ENCODE results near the gene RNF182.
"Not testable (repeated sequence)": the region's sequence is repeated elsewhere in the genome, so short reads cannot be mapped to it uniquely, and the experiment has no call there.

The RNF182 gene

DNA sequence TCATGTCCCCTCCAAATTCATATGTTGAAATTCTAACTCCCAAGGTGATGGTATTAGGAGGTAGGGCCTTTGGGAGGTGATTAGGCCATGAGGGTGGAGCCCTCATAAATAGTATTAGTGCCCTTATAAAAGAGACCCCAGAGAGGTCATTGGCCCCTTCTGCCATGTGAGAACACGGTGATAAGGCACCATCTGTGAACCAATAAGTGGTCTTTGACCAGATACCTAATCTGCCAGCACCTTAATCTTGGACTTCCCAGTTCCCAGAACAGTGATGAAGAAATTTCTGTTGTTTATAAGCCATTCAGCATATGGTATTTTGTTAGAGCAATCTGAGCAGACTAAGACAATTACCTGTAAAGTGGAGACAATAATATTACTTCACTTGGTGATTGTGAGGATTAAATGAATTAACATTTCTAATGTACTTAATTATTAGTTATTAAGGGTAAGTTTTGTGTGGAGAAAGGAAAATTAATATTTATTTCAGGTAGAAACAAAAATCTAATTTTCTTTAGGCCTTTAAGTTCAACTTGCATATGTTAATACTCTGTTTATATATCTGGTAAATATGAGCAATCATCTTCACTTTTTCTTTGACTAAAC lies 7.1 kb downstream of the RNF182 start:
- Histone ChIP-seq H3K27ac (ENCODE audit: low read depth, low read length) (no peak overlapping the region), H3K27me3 (ENCODE audit: control insufficient read depth, insufficient read depth, low read length) (peaks cover 4% of the 10 kb centered on the region; the same call in 1 of the 2 replicates), H3K4me1 (ENCODE audit: control insufficient read depth, insufficient read depth, low read length) (peaks cover 15% of the 10 kb centered on the region; the same call in 1 of the 2 replicates), H3K9ac (ENCODE audit: low read length) (no peak overlapping the region), H3K9me3 (ENCODE audit: control insufficient read depth, insufficient read depth, low read depth, low read length) (no peaks in the 10 kb centered on the region), H3K4me3 (ENCODE audit: low read depth, low read length) (no peak overlapping the region), H3K36me3 (ENCODE audit: control insufficient read depth, insufficient read depth, low read length) (no peaks in the 10 kb centered on the region)

- Histone ChIP-seq H3K4me1 (ENCODE audit: control insufficient read depth, insufficient read depth, low read length) (peaks cover 6% of the 10 kb centered on the region; the same call in 1 of the 2 replicates), H3K4me3 (ENCODE audit: low read depth, low read length) (no peak overlapping the region), H3K27me3 (ENCODE audit: control insufficient read depth, insufficient read depth, low read length) (no peaks in the 10 kb centered on the region), H3K9me3 (ENCODE audit: control insufficient read depth, insufficient read depth, low read depth, low read length) (no peaks in the 10 kb centered on the region), H3K36me3 (ENCODE audit: control insufficient read depth, insufficient read depth, low read length) (no peaks in the 10 kb centered on the region), H3K9ac (ENCODE audit: low read length) (no peak overlapping the region), H3K27ac (ENCODE audit: low read depth, low read length) (no peak overlapping the region)
Measured at GRCh38 chr6:13932785-13933184, 8.0 kb downstream of the RNF182 start.

GRCh38 chr6:13934721-13935120 lies 10.0 kb downstream of the RNF182 start:
- no peaks in the 10 kb centered on the region for H3K36me3 ChIP-seq (ENCODE audit: control insufficient read depth, insufficient read depth, low read length)
- H3K4me3 ChIP-seq (ENCODE audit: low read depth, low read length) = no peak overlapping the region
- no peak overlapping the region for H3K27ac ChIP-seq (ENCODE audit: low read depth, low read length)
- no peaks in the 10 kb centered on the region for H3K9me3 ChIP-seq (ENCODE audit: control insufficient read depth, insufficient read depth, low read depth, low read length)
- H3K4me1 ChIP-seq (ENCODE audit: control insufficient read depth, insufficient read depth, low read length) = peaks cover 4% of the 10 kb centered on the region; the same call in 1 of the 2 replicates
- H3K27me3 ChIP-seq (ENCODE audit: control insufficient read depth, insufficient read depth, low read length) = no peaks in the 10 kb centered on the region
- H3K9ac ChIP-seq (ENCODE audit: low read length) = no peak overlapping the region

DNA sequence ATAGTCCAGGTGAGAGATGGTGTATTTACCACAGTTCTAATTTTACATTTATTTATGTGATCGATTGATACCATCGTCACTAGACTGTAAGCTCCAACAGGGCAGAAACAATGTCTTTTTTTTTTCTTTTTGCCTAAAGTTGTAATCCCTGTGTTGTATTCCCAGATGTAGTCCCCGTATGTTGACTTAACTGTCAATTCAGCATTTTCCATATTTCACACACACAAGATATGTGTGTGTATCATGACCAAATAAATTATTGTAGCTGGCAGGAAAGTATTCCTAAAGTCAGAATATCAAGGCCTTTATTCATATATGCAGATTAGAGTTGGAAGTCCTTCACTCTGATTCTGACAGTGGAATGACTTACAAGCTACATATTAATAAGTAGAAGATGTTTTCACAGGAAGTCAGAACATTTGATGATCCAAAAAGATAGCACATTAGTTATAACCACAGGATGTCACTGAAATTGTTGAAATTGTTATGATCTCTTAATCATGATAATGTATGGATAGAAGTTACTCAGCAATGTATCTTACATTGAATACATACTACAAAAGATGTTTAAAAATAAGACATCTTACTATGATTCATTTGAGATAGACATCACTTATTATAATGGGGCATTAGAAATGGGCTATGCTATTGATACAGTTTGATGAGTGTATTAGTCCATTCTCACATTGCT lies 10.6 kb downstream of the RNF182 start:
- Histone ChIP-seq H3K9ac (ENCODE audit: low read length) (no peak overlapping the region), H3K4me3 (ENCODE audit: low read depth, low read length) (no peak overlapping the region), H3K9me3 (ENCODE audit: control insufficient read depth, insufficient read depth, low read depth, low read length) (0 out of 2 replicates have a peak, but pooled peaks cover under 1% of the 10 kb centered on the region), H3K27ac (ENCODE audit: low read depth, low read length) (no peak overlapping the region), H3K4me1 (ENCODE audit: control insufficient read depth, insufficient read depth, low read length) (peaks cover 1% of the 10 kb centered on the region; the same call in 1 of the 2 replicates), H3K36me3 (ENCODE audit: control insufficient read depth, insufficient read depth, low read length) (no peaks in the 10 kb centered on the region), H3K27me3 (ENCODE audit: control insufficient read depth, insufficient read depth, low read length) (no peaks in the 10 kb centered on the region)

DNA sequence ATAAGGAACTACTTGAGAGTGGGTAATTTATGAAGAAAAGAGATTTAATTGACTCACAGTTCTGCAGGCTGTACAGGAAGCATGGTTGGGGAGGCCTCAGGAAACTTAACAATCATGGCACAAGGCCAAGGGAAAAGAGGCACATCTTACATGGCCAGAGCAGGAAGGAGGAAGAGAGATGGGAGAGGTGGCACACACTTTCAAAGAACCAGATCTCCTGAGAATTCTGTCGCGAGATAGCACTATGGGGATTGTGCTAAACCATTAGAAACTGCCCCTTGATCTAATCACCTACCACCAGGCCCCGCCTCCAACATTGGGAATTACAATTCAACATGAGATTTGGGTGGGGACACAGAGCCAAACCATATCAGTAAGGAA lies 11.1 kb downstream of the RNF182 start:
- not testable (repeated sequence) for H3K36me3 ChIP-seq (ENCODE audit: control insufficient read depth, insufficient read depth, low read length); H3K27me3 ChIP-seq (ENCODE audit: control insufficient read depth, insufficient read depth, low read length); H3K27ac ChIP-seq (ENCODE audit: low read depth, low read length); H3K9ac ChIP-seq (ENCODE audit: low read length); H3K4me1 ChIP-seq (ENCODE audit: control insufficient read depth, insufficient read depth, low read length); H3K4me3 ChIP-seq (ENCODE audit: low read depth, low read length); H3K9me3 ChIP-seq (ENCODE audit: control insufficient read depth, insufficient read depth, low read depth, low read length)

DNA sequence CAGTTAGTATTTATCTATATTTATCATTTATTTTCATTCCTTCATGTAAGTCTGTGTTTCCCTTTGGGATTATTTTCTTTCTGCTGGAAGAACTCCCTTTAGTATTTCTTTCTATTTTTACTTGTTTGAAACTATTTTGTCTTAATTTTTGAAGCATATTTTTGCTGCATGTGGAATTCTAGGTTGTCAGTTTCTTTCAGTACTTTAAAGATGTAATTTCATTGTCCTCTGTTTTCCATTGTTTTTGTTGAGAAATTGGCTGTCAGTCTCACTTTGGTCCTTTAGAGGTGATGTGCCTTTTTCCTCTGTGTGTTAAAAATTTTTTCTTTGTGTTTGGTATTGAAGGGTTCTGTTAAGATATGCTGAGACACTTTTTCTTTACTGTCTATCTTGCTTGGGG lies 17.1 kb downstream of the RNF182 start:
- H3K4me3 ChIP-seq (ENCODE audit: low read depth, low read length) = no peak overlapping the region
- H3K9me3 ChIP-seq (ENCODE audit: control insufficient read depth, insufficient read depth, low read depth, low read length) = peaks cover 27% of the 10 kb centered on the region
- H3K4me1 ChIP-seq (ENCODE audit: control insufficient read depth, insufficient read depth, low read length) = peaks cover 4% of the 10 kb centered on the region; the same call in 1 of the 2 replicates
- H3K27me3 ChIP-seq (ENCODE audit: control insufficient read depth, insufficient read depth, low read length) = no peaks in the 10 kb centered on the region
- H3K27ac ChIP-seq (ENCODE audit: low read depth, low read length) = no peak overlapping the region
- H3K9ac ChIP-seq (ENCODE audit: low read length) = no peak overlapping the region
- no peaks in the 10 kb centered on the region for H3K36me3 ChIP-seq (ENCODE audit: control insufficient read depth, insufficient read depth, low read length)

DNA sequence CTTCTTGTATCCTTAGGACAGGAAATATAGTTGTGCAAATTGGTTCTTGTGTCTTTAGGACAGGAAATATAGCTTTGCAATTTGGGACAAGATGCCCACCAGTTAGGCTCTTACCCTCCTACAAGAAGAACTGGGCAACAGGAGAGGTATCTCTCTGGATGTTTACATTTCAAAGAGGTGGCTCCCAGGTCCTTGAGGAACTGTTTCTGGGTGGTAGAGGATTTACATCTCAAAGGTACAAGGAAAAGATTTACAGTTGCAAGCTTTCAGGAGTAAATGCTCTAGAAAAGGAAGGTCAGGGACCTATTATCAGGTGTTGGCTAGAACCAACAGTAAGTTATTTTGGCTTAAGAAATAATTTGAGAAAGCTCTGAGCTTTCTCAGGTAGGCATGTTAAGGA lies 19.2 kb downstream of the RNF182 start:
- Histone ChIP-seq H3K4me1 (ENCODE audit: control insufficient read depth, insufficient read depth, low read length) (peaks cover 4% of the 10 kb centered on the region; the same call in 1 of the 2 replicates), H3K4me3 (ENCODE audit: low read depth, low read length) (no peak overlapping the region), H3K9ac (ENCODE audit: low read length) (no peak overlapping the region), H3K27ac (ENCODE audit: low read depth, low read length) (no peak overlapping the region), H3K36me3 (ENCODE audit: control insufficient read depth, insufficient read depth, low read length) (no peaks in the 10 kb centered on the region), H3K9me3 (ENCODE audit: control insufficient read depth, insufficient read depth, low read depth, low read length) (peaks cover 43% of the 10 kb centered on the region), H3K27me3 (ENCODE audit: control insufficient read depth, insufficient read depth, low read length) (no peaks in the 10 kb centered on the region)

- Histone ChIP-seq H3K9me3 (ENCODE audit: control insufficient read depth, insufficient read depth, low read depth, low read length) (peaks cover 62% of the 10 kb centered on the region), H3K27me3 (ENCODE audit: control insufficient read depth, insufficient read depth, low read length) (no peaks in the 10 kb centered on the region), H3K36me3 (ENCODE audit: control insufficient read depth, insufficient read depth, low read length) (no peaks in the 10 kb centered on the region), H3K9ac (ENCODE audit: low read length) (no peak overlapping the region), H3K4me1 (ENCODE audit: control insufficient read depth, insufficient read depth, low read length) (peaks cover 4% of the 10 kb centered on the region; the same call in 1 of the 2 replicates), H3K27ac (ENCODE audit: low read depth, low read length) (no peak overlapping the region), H3K4me3 (ENCODE audit: low read depth, low read length) (no peak overlapping the region)
Measured at GRCh38 chr6:13946506-13946905, 21.8 kb downstream of the RNF182 start.

- H3K9ac ChIP-seq (ENCODE audit: low read length) = no peak overlapping the region
- H3K4me1 ChIP-seq (ENCODE audit: control insufficient read depth, insufficient read depth, low read length) = peaks cover 4% of the 10 kb centered on the region; the same call in 1 of the 2 replicates
- H3K36me3 ChIP-seq (ENCODE audit: control insufficient read depth, insufficient read depth, low read length) = no peaks in the 10 kb centered on the region
- H3K27me3 ChIP-seq (ENCODE audit: control insufficient read depth, insufficient read depth, low read length) = no peaks in the 10 kb centered on the region
- H3K9me3 ChIP-seq (ENCODE audit: control insufficient read depth, insufficient read depth, low read depth, low read length) = peaks cover 62% of the 10 kb centered on the region
- H3K4me3 ChIP-seq (ENCODE audit: low read depth, low read length) = no peak overlapping the region
- no peak overlapping the region for H3K27ac ChIP-seq (ENCODE audit: low read depth, low read length)
Measured at GRCh38 chr6:13947611-13948178, 22.9 kb downstream of the RNF182 start.

GRCh38 chr6:13952101-13952500 lies 27.3 kb downstream of the RNF182 start:
- H3K4me3 ChIP-seq (ENCODE audit: low read depth, low read length) = no peak overlapping the region
- no peaks in the 10 kb centered on the region for H3K27me3 ChIP-seq (ENCODE audit: control insufficient read depth, insufficient read depth, low read length)
- peaks cover 44% of the 10 kb centered on the region for H3K9me3 ChIP-seq (ENCODE audit: control insufficient read depth, insufficient read depth, low read depth, low read length)
- H3K36me3 ChIP-seq (ENCODE audit: control insufficient read depth, insufficient read depth, low read length) = no peaks in the 10 kb centered on the region
- H3K9ac ChIP-seq (ENCODE audit: low read length) = no peak overlapping the region
- H3K4me1 ChIP-seq (ENCODE audit: control insufficient read depth, insufficient read depth, low read length) = peaks cover 4% of the 10 kb centered on the region; the same call in 1 of the 2 replicates
- no peak overlapping the region for H3K27ac ChIP-seq (ENCODE audit: low read depth, low read length)

DNA sequence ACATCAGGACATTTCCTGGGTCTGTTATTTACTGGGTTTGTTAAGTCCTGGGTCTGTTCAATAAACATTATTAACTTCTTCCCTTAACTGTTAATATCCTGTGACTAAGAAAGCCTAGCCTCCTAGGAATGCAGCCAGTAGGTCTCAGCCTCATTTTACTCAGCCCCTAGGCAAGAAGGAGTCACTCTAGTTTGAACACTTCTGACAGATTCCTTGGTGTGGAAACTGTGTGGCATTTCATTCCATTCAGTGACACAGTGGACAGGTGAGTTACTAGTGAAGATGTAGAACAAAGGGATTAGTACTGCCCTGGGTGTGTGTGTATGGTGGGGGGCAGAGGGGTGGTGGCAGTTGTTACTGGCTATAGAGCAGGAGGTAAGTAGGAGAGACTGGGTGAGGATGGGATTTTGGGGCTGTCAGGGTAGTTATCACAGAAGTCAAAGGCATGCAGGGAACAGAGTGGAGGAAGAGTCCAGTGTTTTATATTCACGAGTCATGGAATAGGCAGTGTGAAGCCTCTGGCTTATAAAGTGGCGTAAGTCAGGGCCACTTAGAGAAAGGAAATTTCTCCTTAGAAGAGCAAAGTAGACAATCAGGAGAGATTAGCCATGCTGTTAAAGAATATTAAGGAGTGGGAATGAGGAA lies 28.4 kb downstream of the RNF182 start:
- H3K27ac ChIP-seq (ENCODE audit: low read depth, low read length) = no peak overlapping the region
- H3K4me3 ChIP-seq (ENCODE audit: low read depth, low read length) = no peak overlapping the region
- no peaks in the 10 kb centered on the region for H3K27me3 ChIP-seq (ENCODE audit: control insufficient read depth, insufficient read depth, low read length)
- H3K4me1 ChIP-seq (ENCODE audit: control insufficient read depth, insufficient read depth, low read length) = peaks cover 4% of the 10 kb centered on the region; the same call in 1 of the 2 replicates
- H3K9me3 ChIP-seq (ENCODE audit: control insufficient read depth, insufficient read depth, low read depth, low read length) = peaks cover 35% of the 10 kb centered on the region
- no peak overlapping the region for H3K9ac ChIP-seq (ENCODE audit: low read length)
- no peaks in the 10 kb centered on the region for H3K36me3 ChIP-seq (ENCODE audit: control insufficient read depth, insufficient read depth, low read length)

Measured in HUES6 (cell line).